ENCODE results near the gene NAV1. TPM values are rescaled to one million over a fixed set of nuclear protein-coding genes. Genes with fewer than 3 reads are reported as not detected.

The NAV1 gene
- total RNA-seq, 1 experiment from 2014 or later, result 51.0 TPM

GRCh38 chr1:201493757-201494617 is 44.9 kb upstream of the NAV1 start:
- ChIA-PET POLR2A (interaction anchor here (0.7 kb wide), 1 partner anchor 9 kb away, joined by 4 read pairs; no protein-coding TSS in a partner anchor), CTCF (interaction anchor here (1.0 to 11.6 kb wide), 4 partner anchors 12 to 46 kb away, joined by 4 to 276 read pairs (median 77); partner anchors contain the start of gene CSRP1)
- peaks cover 14% of the 10 kb centered on the region for H3K4me1 Mint-ChIP-seq
- DNase-seq (ENCODE audit: low spot score) (no peak), ATAC-seq (peak; percentile 18)
- H3K27ac Mint-ChIP-seq, result no peak overlapping the region
- TF ChIP-seq MXD4 (CRISPR knock-in tag; IDR thresholded peaks at IDR 0.05; ENCODE audit: borderline replicate concordance) (no peak), SMAD3 (CRISPR knock-in tag; IDR thresholded peaks at IDR 0.05; ENCODE audit: borderline replicate concordance) (no peak), ZNF317 (CRISPR knock-in tag; IDR thresholded peaks at IDR 0.05; ENCODE audit: borderline replicate concordance, low read depth) (no peak), ZSCAN18 (CRISPR knock-in tag; IDR thresholded peaks at IDR 0.05) (no peak), PRRX2 (CRISPR knock-in tag; IDR thresholded peaks at IDR 0.05) (no peak), FOXP1 (CRISPR knock-in tag; IDR thresholded peaks at IDR 0.05; ENCODE audit: borderline replicate concordance) (no peak), ZNF232 (CRISPR knock-in tag; IDR thresholded peaks at IDR 0.05) (no peak), OVOL2 (CRISPR knock-in tag; IDR thresholded peaks at IDR 0.05; ENCODE audit: borderline replicate concordance) (no peak), IRF2 (CRISPR knock-in tag; IDR thresholded peaks at IDR 0.05; ENCODE audit: borderline replicate concordance, low read depth) (no peak), ZNF138 (CRISPR knock-in tag; conservative IDR thresholded peaks at IDR 0.05) (no peak)
- TF ChIP-seq, protein P1, sequence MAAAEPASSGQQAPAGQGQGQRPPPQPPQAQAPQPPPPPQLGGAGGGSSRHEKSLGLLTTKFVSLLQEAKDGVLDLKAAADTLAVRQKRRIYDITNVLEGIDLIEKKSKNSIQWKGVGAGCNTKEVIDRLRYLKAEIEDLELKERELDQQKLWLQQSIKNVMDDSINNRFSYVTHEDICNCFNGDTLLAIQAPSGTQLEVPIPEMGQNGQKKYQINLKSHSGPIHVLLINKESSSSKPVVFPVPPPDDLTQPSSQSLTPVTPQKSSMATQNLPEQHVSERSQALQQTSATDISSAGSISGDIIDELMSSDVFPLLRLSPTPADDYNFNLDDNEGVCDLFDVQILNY (CRISPR knock-in tag; IDR thresholded peaks at IDR 0.05), result no peak
- TF ChIP-seq, protein P2, sequence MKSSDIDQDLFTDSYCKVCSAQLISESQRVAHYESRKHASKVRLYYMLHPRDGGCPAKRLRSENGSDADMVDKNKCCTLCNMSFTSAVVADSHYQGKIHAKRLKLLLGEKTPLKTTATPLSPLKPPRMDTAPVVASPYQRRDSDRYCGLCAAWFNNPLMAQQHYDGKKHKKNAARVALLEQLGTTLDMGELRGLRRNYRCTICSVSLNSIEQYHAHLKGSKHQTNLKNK (CRISPR knock-in tag; IDR thresholded peaks at IDR 0.05), result no peak
- TF ChIP-seq, protein P3, sequence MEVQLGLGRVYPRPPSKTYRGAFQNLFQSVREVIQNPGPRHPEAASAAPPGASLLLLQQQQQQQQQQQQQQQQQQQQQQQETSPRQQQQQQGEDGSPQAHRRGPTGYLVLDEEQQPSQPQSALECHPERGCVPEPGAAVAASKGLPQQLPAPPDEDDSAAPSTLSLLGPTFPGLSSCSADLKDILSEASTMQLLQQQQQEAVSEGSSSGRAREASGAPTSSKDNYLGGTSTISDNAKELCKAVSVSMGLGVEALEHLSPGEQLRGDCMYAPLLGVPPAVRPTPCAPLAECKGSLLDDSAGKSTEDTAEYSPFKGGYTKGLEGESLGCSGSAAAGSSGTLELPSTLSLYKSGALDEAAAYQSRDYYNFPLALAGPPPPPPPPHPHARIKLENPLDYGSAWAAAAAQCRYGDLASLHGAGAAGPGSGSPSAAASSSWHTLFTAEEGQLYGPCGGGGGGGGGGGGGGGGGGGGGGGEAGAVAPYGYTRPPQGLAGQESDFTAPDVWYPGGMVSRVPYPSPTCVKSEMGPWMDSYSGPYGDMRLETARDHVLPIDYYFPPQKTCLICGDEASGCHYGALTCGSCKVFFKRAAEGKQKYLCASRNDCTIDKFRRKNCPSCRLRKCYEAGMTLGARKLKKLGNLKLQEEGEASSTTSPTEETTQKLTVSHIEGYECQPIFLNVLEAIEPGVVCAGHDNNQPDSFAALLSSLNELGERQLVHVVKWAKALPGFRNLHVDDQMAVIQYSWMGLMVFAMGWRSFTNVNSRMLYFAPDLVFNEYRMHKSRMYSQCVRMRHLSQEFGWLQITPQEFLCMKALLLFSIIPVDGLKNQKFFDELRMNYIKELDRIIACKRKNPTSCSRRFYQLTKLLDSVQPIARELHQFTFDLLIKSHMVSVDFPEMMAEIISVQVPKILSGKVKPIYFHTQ (CRISPR knock-in tag; IDR thresholded peaks at IDR 0.05), result no peak
- TF ChIP-seq, protein P4, sequence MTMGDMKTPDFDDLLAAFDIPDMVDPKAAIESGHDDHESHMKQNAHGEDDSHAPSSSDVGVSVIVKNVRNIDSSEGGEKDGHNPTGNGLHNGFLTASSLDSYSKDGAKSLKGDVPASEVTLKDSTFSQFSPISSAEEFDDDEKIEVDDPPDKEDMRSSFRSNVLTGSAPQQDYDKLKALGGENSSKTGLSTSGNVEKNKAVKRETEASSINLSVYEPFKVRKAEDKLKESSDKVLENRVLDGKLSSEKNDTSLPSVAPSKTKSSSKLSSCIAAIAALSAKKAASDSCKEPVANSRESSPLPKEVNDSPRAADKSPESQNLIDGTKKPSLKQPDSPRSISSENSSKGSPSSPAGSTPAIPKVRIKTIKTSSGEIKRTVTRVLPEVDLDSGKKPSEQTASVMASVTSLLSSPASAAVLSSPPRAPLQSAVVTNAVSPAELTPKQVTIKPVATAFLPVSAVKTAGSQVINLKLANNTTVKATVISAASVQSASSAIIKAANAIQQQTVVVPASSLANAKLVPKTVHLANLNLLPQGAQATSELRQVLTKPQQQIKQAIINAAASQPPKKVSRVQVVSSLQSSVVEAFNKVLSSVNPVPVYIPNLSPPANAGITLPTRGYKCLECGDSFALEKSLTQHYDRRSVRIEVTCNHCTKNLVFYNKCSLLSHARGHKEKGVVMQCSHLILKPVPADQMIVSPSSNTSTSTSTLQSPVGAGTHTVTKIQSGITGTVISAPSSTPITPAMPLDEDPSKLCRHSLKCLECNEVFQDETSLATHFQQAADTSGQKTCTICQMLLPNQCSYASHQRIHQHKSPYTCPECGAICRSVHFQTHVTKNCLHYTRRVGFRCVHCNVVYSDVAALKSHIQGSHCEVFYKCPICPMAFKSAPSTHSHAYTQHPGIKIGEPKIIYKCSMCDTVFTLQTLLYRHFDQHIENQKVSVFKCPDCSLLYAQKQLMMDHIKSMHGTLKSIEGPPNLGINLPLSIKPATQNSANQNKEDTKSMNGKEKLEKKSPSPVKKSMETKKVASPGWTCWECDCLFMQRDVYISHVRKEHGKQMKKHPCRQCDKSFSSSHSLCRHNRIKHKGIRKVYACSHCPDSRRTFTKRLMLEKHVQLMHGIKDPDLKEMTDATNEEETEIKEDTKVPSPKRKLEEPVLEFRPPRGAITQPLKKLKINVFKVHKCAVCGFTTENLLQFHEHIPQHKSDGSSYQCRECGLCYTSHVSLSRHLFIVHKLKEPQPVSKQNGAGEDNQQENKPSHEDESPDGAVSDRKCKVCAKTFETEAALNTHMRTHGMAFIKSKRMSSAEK (CRISPR knock-in tag; IDR thresholded peaks at IDR 0.05; ENCODE audit: borderline replicate concordance), result no peak
- TF ChIP-seq, protein P5, sequence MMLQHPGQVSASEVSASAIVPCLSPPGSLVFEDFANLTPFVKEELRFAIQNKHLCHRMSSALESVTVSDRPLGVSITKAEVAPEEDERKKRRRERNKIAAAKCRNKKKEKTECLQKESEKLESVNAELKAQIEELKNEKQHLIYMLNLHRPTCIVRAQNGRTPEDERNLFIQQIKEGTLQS (CRISPR knock-in tag; conservative IDR thresholded peaks at IDR 0.05), result no peak
- TF ChIP-seq, protein P6, sequence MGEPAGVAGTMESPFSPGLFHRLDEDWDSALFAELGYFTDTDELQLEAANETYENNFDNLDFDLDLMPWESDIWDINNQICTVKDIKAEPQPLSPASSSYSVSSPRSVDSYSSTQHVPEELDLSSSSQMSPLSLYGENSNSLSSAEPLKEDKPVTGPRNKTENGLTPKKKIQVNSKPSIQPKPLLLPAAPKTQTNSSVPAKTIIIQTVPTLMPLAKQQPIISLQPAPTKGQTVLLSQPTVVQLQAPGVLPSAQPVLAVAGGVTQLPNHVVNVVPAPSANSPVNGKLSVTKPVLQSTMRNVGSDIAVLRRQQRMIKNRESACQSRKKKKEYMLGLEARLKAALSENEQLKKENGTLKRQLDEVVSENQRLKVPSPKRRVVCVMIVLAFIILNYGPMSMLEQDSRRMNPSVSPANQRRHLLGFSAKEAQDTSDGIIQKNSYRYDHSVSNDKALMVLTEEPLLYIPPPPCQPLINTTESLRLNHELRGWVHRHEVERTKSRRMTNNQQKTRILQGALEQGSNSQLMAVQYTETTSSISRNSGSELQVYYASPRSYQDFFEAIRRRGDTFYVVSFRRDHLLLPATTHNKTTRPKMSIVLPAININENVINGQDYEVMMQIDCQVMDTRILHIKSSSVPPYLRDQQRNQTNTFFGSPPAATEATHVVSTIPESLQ (CRISPR knock-in tag; IDR thresholded peaks at IDR 0.05), result no peak
- no peak overlapping the region for H3K4me3 Mint-ChIP-seq
- peaks cover 6% of the 10 kb centered on the region for H3K36me3 Mint-ChIP-seq
- peaks cover 6% of the 10 kb centered on the region for H3K9me3 Mint-ChIP-seq
- no peaks in the 10 kb centered on the region for H3K27me3 Mint-ChIP-seq (ENCODE audit: low read depth)
